ENCODE measurements around the gene ALDH5A1.
A peak's percentile ranks its signal among the peaks of the same experiment; 100 is the strongest.

ALDH5A1 gene

DNA sequence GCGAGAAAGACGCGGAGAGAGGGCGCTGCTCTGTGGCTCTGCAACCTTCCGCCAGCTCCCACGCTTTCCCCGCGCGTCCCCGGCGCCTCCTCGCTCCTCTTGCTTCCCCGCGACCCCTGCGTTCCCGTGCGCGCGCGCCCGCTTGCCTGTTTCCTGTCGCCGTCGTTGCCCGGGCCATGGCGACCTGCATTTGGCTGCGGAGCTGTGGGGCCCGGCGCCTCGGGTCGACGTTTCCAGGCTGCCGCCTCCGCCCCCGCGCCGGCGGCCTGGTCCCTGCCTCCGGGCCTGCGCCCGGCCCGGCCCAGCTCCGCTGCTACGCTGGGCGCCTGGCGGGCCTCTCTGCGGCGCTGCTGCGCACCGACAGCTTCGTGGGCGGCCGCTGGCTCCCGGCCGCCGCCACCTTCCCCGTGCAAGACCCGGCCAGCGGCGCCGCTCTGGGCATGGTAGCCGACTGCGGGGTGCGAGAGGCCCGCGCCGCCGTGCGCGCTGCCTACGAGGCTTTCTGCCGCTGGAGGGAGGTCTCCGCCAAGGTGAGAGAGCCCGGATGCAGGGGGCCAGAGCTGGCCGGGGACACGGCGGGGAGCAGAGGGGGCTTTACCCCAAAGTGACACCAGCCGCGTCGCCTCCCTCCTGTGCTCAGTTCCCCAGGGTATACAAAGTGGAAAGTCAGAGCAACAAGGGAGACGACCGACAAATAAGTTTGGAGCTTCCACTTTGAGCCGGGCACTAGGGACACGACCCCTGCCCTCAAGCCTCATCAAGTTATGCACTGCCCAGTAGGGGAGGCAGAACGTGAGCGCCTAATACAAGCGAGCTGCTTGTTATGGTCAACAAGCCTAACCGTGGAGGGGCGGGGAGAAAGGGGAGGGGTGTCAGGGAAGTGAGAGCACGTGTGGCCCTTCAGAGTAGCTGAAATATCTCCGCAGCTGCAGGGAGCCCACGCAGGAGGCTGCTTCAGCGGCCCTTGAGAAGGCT, at the start of gene ALDH5A1:
ALDH5A1 (plus strand) TSS at position 149 of the 975 bp plus-strand sequence; CDS start at position 177, 28 bp downstream.
- peak; percentile 47 for DNase-seq (ENCODE audit: low read depth)

DNA sequence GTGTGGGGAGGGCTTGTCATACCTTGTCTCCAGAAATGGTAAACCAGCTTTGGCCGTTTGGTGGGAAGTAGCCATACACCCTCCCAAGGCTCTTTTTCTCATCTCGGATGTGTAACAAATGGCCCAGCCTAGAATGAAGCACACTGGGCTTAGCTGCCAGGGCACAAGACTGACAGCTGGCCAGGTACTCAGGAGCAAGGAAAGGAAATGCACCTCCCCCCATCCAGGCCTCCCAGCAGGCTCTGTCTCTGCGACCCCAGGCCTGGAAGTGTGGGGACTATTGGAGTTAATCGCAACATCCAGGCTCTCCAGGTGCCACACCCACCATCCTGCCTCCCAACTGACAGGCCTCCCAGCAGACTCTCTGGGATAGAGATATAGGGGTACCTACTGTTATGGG, 49.1 kb upstream of the ALDH5A1 start:
- DNase-seq (ENCODE audit: low read depth): no peak

DNA sequence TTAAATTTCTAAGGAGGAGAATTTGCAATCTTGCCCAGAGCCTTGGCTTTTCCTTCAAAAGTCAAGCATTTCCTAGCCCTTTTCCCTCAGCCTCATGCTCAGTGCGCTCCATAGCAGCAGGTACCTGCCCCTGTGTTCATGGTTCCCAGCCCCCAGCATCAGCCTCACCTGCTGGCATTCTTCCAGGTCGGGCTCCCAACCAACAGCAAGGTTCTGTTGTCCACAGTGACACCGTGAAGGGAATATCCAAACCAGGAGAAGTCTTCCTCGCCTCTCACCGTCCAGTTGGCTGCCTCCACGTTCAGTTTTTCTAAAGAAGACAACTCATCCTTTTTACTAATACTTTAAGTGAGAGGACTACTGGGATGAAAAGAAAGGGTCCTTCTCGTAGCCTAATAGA, 48.1 kb upstream of the ALDH5A1 start:
- DNase-seq (ENCODE audit: low read depth): no peak

DNA sequence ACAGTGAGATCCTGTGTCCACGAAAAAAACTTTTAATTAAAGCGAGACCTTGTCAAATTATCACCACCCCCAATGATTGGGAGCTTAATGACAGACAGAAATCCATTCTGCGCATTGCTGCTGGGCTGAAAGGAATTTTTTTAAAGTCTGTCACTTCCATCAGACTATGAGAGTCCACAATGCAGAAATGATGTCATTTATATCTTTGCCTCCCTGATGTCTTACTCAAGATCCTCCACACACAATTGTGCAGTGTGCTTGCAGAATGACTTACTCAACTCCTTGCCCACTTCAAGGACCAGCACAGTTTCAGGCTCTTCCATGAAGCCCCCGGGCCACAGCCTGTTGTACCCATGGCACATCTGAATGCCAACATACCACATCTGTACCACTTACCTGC, 46.4 kb upstream of the ALDH5A1 start:
- no peak for DNase-seq (ENCODE audit: low read depth)

DNA sequence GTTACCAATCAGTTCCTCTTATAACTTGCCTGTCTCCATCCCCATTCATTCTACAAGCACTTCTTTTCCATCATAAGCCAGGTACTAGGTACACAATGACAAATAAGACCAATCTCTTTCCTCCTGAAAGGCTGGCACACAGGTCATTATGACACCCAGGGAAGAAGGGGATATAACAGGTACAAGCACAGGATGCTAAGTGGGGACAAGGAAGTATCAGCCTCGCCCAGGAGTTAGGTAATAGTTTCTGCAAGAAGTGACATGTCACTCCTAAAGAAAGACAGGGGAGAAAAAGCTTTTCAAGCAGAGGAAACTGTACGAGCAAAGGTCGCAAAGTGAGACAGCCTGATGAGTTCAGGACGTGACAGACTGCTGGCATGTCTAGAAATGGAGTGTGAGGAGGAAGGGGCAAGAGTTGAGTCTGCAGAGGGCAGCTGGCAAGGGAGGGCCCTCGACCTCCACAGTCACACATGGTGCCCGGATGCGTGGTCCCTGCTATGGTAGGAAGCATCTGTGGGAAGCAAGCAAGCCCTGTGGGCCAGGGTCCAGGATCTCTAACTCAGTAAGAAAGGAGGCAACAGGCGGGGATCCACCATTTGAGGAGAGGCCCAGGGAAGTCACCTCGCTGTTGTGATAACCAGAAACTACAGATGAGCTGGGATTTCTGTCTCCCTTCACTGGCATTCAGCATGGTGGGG, 45.8 kb upstream of the ALDH5A1 start:
- no peak for DNase-seq (ENCODE audit: low read depth)

DNA sequence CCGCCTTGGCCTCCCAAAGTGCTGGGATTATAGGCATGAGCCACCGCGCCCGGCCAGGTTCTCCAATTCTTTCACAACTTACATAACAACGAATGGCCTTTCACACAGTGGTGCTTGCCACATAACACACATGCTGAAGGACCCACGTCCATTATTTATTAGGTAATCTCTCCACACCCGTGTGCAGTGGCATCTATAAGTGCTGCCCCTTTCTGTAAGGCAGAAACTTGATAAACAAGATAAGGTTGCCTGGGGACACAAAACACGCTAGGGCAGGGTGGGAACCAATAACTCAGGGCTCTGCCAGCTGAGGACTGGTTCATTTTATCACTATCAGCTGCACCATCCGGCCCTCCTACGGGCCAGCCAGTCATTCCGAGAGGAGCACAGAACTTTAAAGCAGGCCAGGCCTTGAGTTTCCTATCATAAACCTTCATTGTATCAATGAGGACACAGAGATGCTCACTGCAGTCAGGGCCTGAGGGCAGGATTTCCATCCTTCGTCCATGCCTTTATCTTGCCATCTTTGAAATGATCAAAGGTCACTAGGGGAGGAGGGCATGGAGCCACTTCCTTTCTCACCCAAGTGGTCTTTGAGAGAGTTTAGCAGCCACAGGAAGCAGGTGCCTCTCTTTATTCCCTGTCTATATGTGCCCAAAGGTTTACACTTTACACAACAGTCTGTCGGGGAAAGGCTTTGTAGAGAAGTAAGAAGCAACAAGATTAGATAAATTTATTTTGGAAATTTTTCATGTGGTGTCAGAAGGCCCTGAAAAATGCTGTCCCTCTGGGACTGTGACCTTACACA, 43.0 kb upstream of the ALDH5A1 start:
- DNase-seq (ENCODE audit: low read depth): no peak

DNA sequence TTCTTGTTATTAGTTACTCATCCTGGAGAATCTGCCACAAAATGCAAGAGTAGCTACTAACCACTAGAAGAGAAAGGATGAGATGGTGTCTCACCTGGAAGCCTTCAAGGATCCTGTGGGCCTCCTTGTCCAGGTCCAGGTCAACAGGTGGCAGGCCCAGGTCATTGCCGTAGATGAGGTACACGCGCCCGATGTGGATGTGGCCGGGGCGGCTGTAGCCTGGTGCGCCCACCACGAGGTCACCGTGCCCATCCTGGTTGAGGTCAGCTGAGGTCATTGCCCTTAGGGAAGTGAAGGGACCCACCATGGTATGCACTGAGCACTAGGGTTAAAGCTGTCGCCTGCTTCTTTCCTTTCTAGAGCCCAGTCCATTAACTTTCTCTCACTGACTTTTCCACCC, 40.8 kb upstream of the ALDH5A1 start:
- no peak for DNase-seq (ENCODE audit: low read depth)

DNA sequence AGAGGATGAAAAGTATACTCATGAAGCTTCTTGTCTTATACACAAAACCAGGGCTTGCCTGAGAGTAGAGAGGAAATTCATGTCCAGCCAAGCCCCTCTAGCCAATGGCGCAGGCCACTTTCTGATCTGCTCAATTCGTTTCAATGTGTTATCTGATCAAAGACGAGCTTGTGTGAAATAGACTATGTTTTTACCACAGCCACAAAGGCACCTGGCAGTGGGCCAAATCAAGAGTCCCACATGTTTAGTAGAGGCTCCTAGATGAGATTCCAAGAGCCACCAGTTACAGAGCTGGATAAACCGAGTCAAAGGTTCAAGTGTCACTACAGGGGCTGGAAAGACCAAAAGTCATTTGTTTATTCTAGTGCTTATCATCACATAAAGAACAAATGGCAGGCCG, 40.3 kb upstream of the ALDH5A1 start:
- DNase-seq (ENCODE audit: low read depth): no peak

DNA sequence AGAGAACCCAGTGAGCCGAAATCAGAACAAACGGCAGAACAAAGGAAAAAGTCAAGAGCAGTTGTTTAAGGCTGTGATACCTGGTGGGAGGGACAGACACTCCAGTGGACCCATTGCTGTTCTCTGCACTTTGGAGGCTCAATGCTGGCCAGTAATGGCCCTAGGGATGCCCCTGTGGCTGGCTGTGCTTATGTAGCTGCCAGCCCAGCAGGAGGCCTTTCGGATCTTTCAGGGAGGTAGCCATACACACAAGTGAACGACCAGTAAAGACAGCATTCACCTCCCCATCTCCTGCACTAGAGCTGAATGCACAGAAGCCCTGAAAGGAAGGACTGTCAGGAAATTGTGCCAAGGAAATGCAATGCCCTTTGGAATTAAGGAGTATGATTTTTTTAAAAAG, 39.7 kb upstream of the ALDH5A1 start:
- no peak for DNase-seq (ENCODE audit: low read depth)

DNA sequence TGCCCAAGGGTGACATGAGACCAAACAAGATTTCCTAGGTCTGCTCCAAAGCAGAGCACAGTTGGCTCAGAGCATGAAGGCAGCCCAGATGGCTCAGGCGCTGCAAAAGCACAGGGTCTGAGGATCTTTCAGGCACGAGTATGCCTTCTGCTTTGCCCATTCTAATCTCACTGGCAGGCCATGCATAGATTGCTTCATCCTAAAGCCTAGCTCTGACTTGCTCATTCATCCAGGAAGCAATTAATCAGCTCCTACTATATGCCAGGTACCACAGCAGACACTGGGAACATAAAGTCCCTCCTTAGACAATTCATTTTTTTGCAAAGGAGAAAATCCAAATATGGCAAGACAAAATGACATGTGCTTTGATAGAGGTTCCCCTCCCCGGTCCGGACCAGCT, 36.6 kb upstream of the ALDH5A1 start:
- no peak for DNase-seq (ENCODE audit: low read depth)

DNA sequence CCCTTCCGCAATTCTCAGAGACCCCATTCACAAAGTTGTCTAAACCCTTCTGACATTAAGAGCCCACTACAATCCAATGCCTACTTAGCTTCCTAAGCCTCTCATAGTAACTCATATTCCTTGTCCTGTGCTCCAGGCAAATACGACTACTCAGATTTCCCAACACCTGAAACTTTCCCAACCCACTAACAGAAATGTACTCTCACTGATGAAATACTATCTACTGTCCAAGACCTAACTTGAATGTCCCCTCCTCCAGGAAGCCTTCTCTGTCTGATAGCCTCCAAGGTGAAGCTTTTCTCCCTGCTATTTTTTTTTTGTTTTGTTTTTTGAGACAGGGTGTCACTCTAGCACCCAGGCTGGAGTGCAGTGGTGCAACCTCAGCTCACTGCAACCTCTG, 35.8 kb upstream of the ALDH5A1 start:
- DNase-seq (ENCODE audit: low read depth): no peak

DNA sequence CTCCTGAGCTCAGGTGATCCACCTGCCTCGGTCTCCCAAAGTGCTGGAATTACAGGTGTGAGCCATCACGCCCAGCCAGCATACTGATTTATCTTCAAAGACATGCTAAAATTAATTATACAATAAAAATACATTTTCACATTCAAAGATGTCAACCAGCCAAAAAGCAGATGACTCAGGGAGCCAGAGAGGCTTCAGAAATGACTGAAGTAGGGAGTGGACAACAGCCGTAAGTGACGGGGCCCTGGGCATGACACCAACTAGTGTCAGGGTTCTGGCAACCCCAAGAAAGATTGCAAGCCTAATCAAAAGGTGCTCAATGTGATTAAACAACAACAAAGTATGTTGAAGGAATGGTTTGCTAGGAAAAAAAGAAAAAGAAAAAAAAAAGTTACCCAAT, 33.8 kb upstream of the ALDH5A1 start:
- DNase-seq (ENCODE audit: low read depth): no peak

DNA sequence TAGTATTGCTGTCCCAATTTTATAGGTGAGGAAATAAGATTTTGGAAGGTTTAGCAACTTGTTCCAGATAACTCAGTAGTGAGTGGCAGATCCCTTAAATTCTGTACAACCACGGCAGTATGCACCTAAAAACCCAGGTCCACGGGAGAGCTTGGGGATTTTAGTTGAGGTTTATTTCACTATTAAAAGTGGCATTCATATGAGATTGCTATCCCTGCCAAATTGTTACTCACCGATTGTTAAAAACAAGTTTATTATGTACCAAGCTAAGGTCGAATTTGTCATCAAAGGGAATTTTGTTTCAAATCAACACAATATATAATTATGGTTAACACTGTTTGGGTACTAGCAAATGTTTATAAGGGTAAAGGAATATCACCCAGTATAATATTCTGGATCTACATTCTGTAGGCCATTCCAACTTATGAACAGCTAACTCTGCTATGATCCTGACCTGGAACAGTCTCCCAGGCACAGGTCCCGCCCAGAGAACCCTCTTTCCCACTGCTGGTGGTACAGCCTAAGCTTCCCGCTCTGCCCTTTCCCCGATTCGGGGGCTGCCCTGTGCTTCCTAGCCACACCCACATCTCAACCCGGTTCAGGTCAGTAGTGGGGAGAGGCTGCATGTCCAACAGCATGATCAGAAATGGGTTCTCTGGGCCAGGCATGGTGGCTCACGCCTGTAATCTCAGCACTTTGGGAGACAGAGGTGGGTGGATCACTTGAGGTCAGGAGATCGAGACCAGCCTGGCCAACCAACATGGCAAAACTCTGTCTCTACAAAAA, 30.3 kb upstream of the ALDH5A1 start:
- no peak for DNase-seq (ENCODE audit: low read depth)

DNA sequence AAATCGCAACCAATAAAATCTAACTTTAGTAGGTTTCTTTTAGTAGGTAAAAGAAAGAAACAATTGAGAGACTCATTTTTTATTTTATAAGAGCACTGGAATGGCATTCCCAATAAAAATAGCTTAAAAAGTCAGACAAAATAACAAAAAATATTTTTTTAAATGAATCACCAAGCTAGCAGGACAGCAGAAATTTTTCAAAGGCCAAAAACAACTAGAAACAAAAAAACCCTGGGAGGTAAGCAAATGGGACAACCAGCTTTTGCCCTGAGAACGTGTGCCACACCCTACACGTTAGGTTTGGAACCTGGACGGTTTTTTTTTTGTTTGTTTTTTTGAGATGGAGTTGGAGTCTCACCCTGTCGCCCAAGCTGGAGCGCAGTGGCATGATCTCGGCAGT, 25.0 kb upstream of the ALDH5A1 start:
- no peak for DNase-seq (ENCODE audit: low read depth)

DNA sequence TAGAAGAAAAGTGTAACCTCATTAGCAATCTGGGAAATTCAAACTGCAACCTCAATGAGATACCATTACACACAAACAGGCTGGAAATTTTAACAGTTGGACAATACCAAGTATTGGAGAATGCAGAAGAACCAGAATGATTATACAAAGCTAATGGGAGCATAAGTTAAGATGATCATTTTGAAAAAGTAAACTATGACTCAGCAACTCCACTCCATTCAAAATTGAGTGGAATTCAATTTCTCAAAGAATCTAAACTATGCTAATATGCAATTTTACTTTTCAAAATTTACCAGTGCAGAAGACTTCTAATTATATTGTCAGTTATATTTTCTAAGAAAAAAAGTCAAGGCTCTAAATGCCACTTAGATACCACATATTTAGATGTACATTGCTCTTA, 22.6 kb upstream of the ALDH5A1 start:
- DNase-seq (ENCODE audit: low read depth): no peak

DNA sequence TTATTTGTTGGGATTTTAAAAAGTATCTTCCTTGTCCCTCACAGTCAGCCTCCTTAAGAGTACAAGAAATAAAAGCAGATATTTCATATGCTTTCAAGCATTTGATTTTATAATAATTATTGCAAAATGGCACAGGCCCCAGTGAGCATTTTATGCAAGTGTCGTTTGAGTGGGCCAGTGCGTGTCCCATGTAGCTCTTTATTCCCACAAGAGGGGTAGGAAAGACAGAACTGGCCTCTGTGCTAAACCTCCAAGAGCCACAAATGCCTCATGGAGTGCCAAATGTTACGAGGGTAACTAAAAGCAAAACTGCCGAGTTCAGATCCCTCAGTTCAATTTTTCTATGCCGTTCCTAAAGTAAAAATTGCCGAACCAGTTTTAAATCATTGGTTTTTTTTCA, 18.1 kb upstream of the ALDH5A1 start:
- DNase-seq (ENCODE audit: low read depth): no peak

DNA sequence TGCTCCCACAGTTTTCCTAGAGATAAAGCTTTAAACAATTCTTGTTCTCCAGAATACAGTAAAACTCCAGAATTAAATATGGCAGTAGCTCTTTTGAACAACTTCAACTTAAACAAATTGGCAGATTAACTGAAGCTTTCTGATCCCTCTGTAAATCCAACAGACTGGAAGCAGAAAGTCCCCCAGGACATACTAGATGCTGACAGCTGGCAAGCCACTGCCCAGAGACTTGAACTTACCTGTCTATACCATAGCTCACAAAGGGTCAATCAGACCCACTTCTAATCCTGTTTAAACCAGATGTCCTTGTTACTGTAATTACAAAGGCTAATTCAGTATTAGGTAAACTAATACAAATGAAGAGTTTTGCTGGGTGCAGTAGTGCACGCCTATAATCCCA, 17.7 kb upstream of the ALDH5A1 start:
- no peak for DNase-seq (ENCODE audit: low read depth)

DNA sequence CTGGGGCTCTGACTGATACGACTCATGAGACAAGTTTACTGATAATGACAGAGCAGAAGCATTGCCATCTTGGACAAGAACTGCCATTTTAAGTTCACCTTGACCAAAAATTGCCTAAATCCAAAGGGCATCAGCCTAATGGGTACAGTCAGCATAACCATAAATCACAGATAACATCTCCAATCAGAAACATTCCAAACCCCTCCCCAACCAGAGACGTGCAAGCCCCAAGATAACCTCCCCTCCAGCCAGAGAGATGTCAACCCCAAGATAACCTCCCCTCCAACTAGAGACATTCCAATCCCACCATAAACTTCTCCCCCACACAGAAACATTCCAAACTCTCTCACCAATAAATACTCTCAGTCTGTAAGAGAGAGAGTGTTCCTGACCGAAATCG, 15.9 kb upstream of the ALDH5A1 start:
- no peak for DNase-seq (ENCODE audit: low read depth)

DNA sequence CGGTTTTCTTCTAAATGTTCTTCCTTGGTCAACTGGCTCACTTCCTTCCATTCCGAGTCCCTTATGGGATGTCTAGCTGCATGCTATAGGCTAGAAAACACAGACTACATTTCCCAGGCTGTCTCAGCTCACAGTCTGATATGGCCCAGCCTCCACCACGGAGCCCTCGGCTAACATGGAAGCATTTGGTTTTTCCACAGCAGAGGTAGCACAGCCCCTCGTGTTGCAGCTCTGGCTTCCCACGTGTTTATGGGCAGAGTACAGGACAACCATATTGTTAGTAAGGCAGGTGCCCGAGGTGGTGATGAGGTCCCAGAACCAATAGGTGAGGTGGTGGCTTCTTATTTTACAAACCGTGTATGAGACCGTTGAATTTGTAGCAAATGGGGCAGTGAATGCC, 14.1 kb upstream of the ALDH5A1 start:
- no peak for DNase-seq (ENCODE audit: low read depth)

DNA sequence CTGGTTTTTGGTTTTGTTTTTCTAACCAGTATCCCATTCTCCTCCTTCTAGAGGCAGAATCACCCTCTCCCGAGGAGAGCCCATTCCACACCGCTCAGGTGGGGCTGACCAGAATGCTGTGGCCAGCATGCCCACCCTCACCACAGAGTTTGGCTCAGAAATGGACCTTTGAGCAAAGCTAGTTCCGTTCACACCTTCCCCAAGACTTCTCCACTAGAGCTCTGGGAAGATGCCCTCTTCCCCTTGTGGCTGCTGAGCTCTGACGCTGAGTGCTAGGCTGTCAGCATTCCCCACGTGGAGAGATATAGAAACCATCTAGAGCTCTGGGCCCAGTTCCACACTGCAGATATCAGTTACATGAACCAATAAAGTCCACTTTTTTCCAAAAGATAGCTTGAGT, 13.3 kb upstream of the ALDH5A1 start:
- DNase-seq (ENCODE audit: low read depth): no peak

DNA sequence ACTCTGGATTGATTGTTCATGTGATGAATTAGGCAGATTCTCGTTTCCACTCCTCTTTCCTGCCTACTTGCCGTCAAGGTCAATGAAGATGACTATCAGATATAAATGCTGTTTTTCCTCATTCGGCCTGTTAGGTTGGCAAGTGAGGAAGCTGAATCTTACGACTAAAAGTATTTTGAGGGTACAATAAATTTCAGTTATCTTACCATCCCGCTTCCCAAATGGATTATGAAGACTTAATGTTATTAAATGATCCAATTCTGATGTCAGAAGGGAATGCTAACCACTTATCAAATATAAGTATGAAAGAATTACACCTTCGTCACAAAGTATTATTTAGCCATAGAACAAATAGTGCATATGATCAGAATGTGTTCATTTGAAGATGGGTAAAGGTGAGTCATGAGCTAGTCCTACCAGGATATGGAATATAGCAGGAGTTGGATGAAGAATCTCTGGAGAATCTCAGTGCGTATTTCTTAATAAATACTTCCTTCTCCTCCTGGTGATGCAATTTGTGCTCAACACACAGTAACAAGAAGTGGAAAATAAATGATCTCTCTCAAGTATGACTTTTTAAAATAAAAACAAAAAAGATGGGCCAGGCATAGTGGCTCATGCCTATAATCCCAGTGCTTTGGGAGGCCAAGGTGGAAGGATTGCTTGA, 10.0 kb upstream of the ALDH5A1 start:
- DNase-seq (ENCODE audit: low read depth): no peak
